ENCODE measurements around the gene SLC12A3. TPM values are rescaled to one million over a fixed set of nuclear protein-coding genes. Genes with fewer than 3 reads are reported as not detected.

SLC12A3 gene
- total RNA-seq, 3 donors from 2014 or later: not detected

GRCh38 chr16:56891685-56892084 is 26.7 kb downstream of the SLC12A3 start:
- TF ChIP-seq CTCF (IDR thresholded peaks at IDR 0.05): no peak
- no peak for TF ChIP-seq POLR2AphosphoS5 (IDR thresholded peaks at IDR 0.05)
- Histone ChIP-seq H3K27ac (no peak overlapping the region), H3K36me3 (no peaks in the 10 kb centered on the region), H3K4me1 (no peaks in the 10 kb centered on the region), H3K27me3 (no peaks in the 10 kb centered on the region), H3K9me3 (no peaks in the 10 kb centered on the region), H3K4me3 (no peak overlapping the region)
- intact Hi-C loops (cut with DNase I; ENCODE audit: low total_unique reads): no loop called here
- DNase-seq (ENCODE audit: low spot score in 2 of 2): no peak

- H3K9me3 ChIP-seq: no peaks in the 10 kb centered on the region
- TF ChIP-seq POLR2AphosphoS5 (IDR thresholded peaks at IDR 0.05) (no peak), POLR2A (IDR thresholded peaks at IDR 0.05) (no peak), CTCF (IDR thresholded peaks at IDR 0.05) (no peak)
- no peak overlapping the region for H3K4me3 ChIP-seq
- H3K27ac ChIP-seq: no peak overlapping the region
- H3K27me3 ChIP-seq: no peaks in the 10 kb centered on the region
- no peaks in the 10 kb centered on the region for H3K4me1 ChIP-seq
- intact Hi-C loops (cut with DNase I; ENCODE audit: low total_unique reads): no loop called here
- DNase-seq (ENCODE audit: low spot score in 2 of 2): no peak
- no peaks in the 10 kb centered on the region for H3K36me3 ChIP-seq
Observed at GRCh38 chr16:56892705-56893104, 27.7 kb downstream of the SLC12A3 start.

- H3K9me3 ChIP-seq: no peaks in the 10 kb centered on the region
- H3K27ac ChIP-seq: no peak overlapping the region
- H3K4me3 ChIP-seq: no peak overlapping the region
- TF ChIP-seq POLR2A (IDR thresholded peaks at IDR 0.05) (no peak), CTCF (IDR thresholded peaks at IDR 0.05) (no peak)
- H3K36me3 ChIP-seq: no peaks in the 10 kb centered on the region
- no peaks in the 10 kb centered on the region for H3K4me1 ChIP-seq
- no peaks in the 10 kb centered on the region for H3K27me3 ChIP-seq
- DNase-seq (ENCODE audit: low spot score in 2 of 2): no peak
- intact Hi-C loops (cut with DNase I; ENCODE audit: low total_unique reads): no loop called here
Observed at GRCh38 chr16:56894331-56894917, 29.4 kb downstream of the SLC12A3 start.

GRCh38 chr16:56895813-56896212 is 30.8 kb downstream of the SLC12A3 start:
- no peak overlapping the region for H3K4me3 ChIP-seq
- H3K9me3 ChIP-seq: no peaks in the 10 kb centered on the region
- intact Hi-C loops (cut with DNase I; ENCODE audit: low total_unique reads): no loop called here
- H3K27ac ChIP-seq: no peak overlapping the region
- H3K27me3 ChIP-seq: no peaks in the 10 kb centered on the region
- H3K36me3 ChIP-seq: no peaks in the 10 kb centered on the region
- TF ChIP-seq POLR2A (IDR thresholded peaks at IDR 0.05) (no peak), CTCF (IDR thresholded peaks at IDR 0.05) (no peak), POLR2AphosphoS5 (IDR thresholded peaks at IDR 0.05) (no peak)
- no peaks in the 10 kb centered on the region for H3K4me1 ChIP-seq
- DNase-seq (ENCODE audit: low spot score in 2 of 2): no peak

GRCh38 chr16:56896244-56896643 is 31.2 kb downstream of the SLC12A3 start:
- no peaks in the 10 kb centered on the region for H3K9me3 ChIP-seq
- no peak for DNase-seq (ENCODE audit: low spot score in 2 of 2)
- H3K27ac ChIP-seq: no peak overlapping the region
- H3K4me3 ChIP-seq: no peak overlapping the region
- no peaks in the 10 kb centered on the region for H3K27me3 ChIP-seq
- intact Hi-C loops (cut with DNase I; ENCODE audit: low total_unique reads): no loop called here
- TF ChIP-seq POLR2A (IDR thresholded peaks at IDR 0.05): no peak
- H3K36me3 ChIP-seq: no peaks in the 10 kb centered on the region
- no peaks in the 10 kb centered on the region for H3K4me1 ChIP-seq

All from breast epithelium (tissue), 4 donors.